H9 (cell line): ENCODE results near the gene FHIT. TPM values are rescaled to one million over a fixed set of nuclear protein-coding genes. Genes with fewer than 3 reads are reported as not detected.

Source experiments
- DNase-seq: peaks from one replicate; pipeline ENCODE4 v3.0.0-alpha.2; 2017
- H2AFZ ChIP-seq: one replicate; pipeline ENCODE4 v1.6.1; 2013; ENCODE audit warnings: mild to moderate bottlenecking, low read length, control low read depth, moderate library complexity
- H2AK5ac ChIP-seq: 2 replicates; pipeline ENCODE4 v1.6.1; 2013; ENCODE audit warnings: low read length, control low read depth, mixed read lengths; ENCODE audit not compliant: insufficient read length
- H2BK120ac ChIP-seq: one replicate; pipeline ENCODE4 v1.6.1; 2013; ENCODE audit warnings: low read depth, mild to moderate bottlenecking, low read length, control low read depth, inconsistent platforms; ENCODE audit not compliant: poor library complexity, severe bottlenecking
- H2BK12ac ChIP-seq: 2 replicates; pipeline ENCODE4 v1.6.1; 2013; ENCODE audit warnings: low read length, control low read depth, mixed read lengths, low read depth; ENCODE audit not compliant: insufficient read length
- H2BK15ac ChIP-seq: 2 replicates; pipeline ENCODE4 v1.6.1; 2013; ENCODE audit warnings: low read depth, low read length, control low read depth
- H2BK20ac ChIP-seq: one replicate; pipeline ENCODE4 v1.6.1; 2013; ENCODE audit warnings: low read depth, mild to moderate bottlenecking, low read length, control low read depth, inconsistent platforms; ENCODE audit not compliant: poor library complexity, severe bottlenecking
- H2BK5ac ChIP-seq: 2 replicates; pipeline ENCODE4 v1.6.1; 2013; ENCODE audit warnings: low read length, control low read depth, mixed read lengths; ENCODE audit not compliant: insufficient read length
- H3K14ac ChIP-seq: 2 replicates; pipeline ENCODE4 v1.6.1; 2013; ENCODE audit warnings: low read length, control low read depth; ENCODE audit not compliant: insufficient read depth
- H3K18ac ChIP-seq: 2 replicates; pipeline ENCODE4 v1.6.1; 2013; ENCODE audit warnings: low read depth, mild to moderate bottlenecking, mixed read lengths, low read length, control low read depth; ENCODE audit not compliant: insufficient read length
- H3K23ac ChIP-seq: 2 replicates; pipeline ENCODE4 v1.6.1; 2013; ENCODE audit warnings: low read length, control low read depth, mixed read lengths, low read depth; ENCODE audit not compliant: insufficient read length
- H3K23me2 ChIP-seq: 2 replicates; pipeline ENCODE4 v1.6.1; 2013; ENCODE audit warnings: low read depth, mild to moderate bottlenecking, mixed read lengths, low read length, control low read depth; ENCODE audit not compliant: insufficient read length, poor library complexity, severe bottlenecking
- H3K27ac ChIP-seq: 2 replicates; pipeline ENCODE4 v1.5.1; 2013; ENCODE audit warnings: low read length, control low read depth, mixed read lengths, low read depth; ENCODE audit not compliant: insufficient read length
- H3K27me3 ChIP-seq: 2 replicates; pipeline ENCODE4 v1.6.1; 2013; ENCODE audit warnings: low read length, control low read depth, inconsistent platforms; ENCODE audit not compliant: insufficient read depth
- H3K4ac ChIP-seq: 2 replicates; pipeline ENCODE4 v1.6.1; 2013; ENCODE audit warnings: low read depth, mild to moderate bottlenecking, control low read depth, inconsistent platforms, low read length, moderate library complexity
- H3K4me1 ChIP-seq: 2 replicates; pipeline ENCODE4 v1.6.1; 2013; ENCODE audit warnings: low read length, control low read depth, inconsistent platforms; ENCODE audit not compliant: insufficient read depth
- H3K4me2 ChIP-seq: 2 replicates; pipeline ENCODE4 v1.6.1; 2013; ENCODE audit warnings: low read length, control low read depth, mixed read lengths; ENCODE audit not compliant: insufficient read length, insufficient read depth
- H3K56ac ChIP-seq: 2 replicates; pipeline ENCODE4 v1.6.1; 2013; ENCODE audit warnings: low read depth, mild to moderate bottlenecking, mixed read lengths, low read length, control low read depth; ENCODE audit not compliant: insufficient read length
- H3K79me1 ChIP-seq: 2 replicates; pipeline ENCODE4 v1.6.1; 2013; ENCODE audit warnings: low read depth, mild to moderate bottlenecking, moderate library complexity, low read length, control low read depth, inconsistent platforms; ENCODE audit not compliant: insufficient read depth, poor library complexity, severe bottlenecking
- H3K79me2 ChIP-seq: 2 replicates; pipeline ENCODE4 v1.6.1; 2013; ENCODE audit warnings: low read length, control low read depth, inconsistent platforms; ENCODE audit not compliant: insufficient read depth
- H3K9ac ChIP-seq: 2 replicates; pipeline ENCODE4 v1.6.1; 2013; ENCODE audit warnings: low read length, control low read depth, mixed read lengths; ENCODE audit not compliant: insufficient read length; ENCODE audit errors: extremely low read depth
- H3K9me3 ChIP-seq: one replicate; pipeline ENCODE4 v1.6.1; 2013; ENCODE audit warnings: low read depth, low read length, inconsistent platforms; ENCODE audit not compliant: control insufficient read depth
- H3T11ph ChIP-seq: one replicate; pipeline ENCODE4 v1.6.1; 2013; ENCODE audit warnings: mild to moderate bottlenecking, low read length, control low read depth, inconsistent platforms
- H4K20me1 ChIP-seq: one replicate; pipeline ENCODE4 v1.6.1; 2013; ENCODE audit not compliant: control insufficient read depth, insufficient read length, insufficient read depth
- H4K5ac ChIP-seq: 2 replicates; pipeline ENCODE4 v1.6.1; 2013; ENCODE audit warnings: low read depth, mild to moderate bottlenecking, mixed read lengths, low read length, control low read depth; ENCODE audit not compliant: insufficient read length
- H4K8ac ChIP-seq: replicated peaks from 2 replicates; pipeline ENCODE4 v1.6.1; 2013; ENCODE audit warnings: low read length, control low read depth, mixed read lengths, low read depth; ENCODE audit not compliant: insufficient read length
- H4K91ac ChIP-seq: 2 replicates; pipeline ENCODE4 v1.6.1; 2013; ENCODE audit warnings: low read depth, mild to moderate bottlenecking, moderate library complexity, mixed read lengths, low read length, control low read depth; ENCODE audit not compliant: insufficient read length
- H3K27ac Mint-ChIP-seq, 3 experiments: 2 replicates in 2 of 3; 3 replicates in 1 of 3; pipeline ENCODE4 v1.8.0; 2020 to 2021; ENCODE audit warnings: mixed read lengths in 3 of 3, mild to moderate bottlenecking in 1 of 3, moderate library complexity in 1 of 3
- H3K27me3 Mint-ChIP-seq: 2 replicates; pipeline ENCODE4 v1.8.0; 2021; ENCODE audit warnings: low read depth, mild to moderate bottlenecking, moderate library complexity, mixed read lengths
- H3K36me3 Mint-ChIP-seq, 3 experiments: 2 replicates in 2 of 3; 3 replicates in 1 of 3; pipeline ENCODE4 v1.8.0; 2020 to 2021; ENCODE audit warnings: low read depth in 3 of 3, mixed read lengths in 3 of 3; ENCODE audit not compliant: insufficient read depth in 1 of 3
- H3K4me1 Mint-ChIP-seq, 2 experiments: 2 replicates each; pipeline ENCODE4 v1.8.0; 2020; ENCODE audit warnings: mixed read lengths in 2 of 2
- H3K4me3 Mint-ChIP-seq, 2 experiments: 2 replicates in 1 of 2; 3 replicates in 1 of 2; pipeline ENCODE4 v1.8.0; 2020 to 2021; ENCODE audit warnings: mild to moderate bottlenecking in 2 of 2, mixed read lengths in 2 of 2, moderate library complexity in 1 of 2
- H3K9me3 Mint-ChIP-seq, 2 experiments: 2 replicates in 1 of 2; 3 replicates in 1 of 2; pipeline ENCODE4 v1.8.0; 2020; ENCODE audit warnings: mild to moderate bottlenecking in 2 of 2, mixed read lengths in 2 of 2, moderate library complexity in 1 of 2
- WGBS: extraction: QIAGEN DNeasy Blood & Tissue Kit; methylation state at CpG from one replicate; pipeline ENCODE4 v1.1.7; 2013; ENCODE audit warnings: missing lambda C conversion rate, low lambda C conversion rate, mixed read lengths; ENCODE audit not compliant: insufficient read length; ENCODE audit errors: extremely low coverage; 5-methylcytosine and 5-hydroxymethylcytosine counted together
- total RNA-seq: library from RNA; stranded (reverse); gene quantifications from 2 replicates; pipeline ENCODE4 v1.2.1, GENCODE V29; 2021
- TF ChIP-seq, protein P1 (sequence below): fragments of 200-600 bp; sonication (generic); conservative IDR thresholded peaks from 3 replicates; pipeline ENCODE4 v1.8.0; 2021; ENCODE audit warnings: antibody characterized with exemption, mild to moderate bottlenecking

FHIT gene
- total RNA-seq, 1 experiment from 2014 or later = 3.0 TPM

DNA sequence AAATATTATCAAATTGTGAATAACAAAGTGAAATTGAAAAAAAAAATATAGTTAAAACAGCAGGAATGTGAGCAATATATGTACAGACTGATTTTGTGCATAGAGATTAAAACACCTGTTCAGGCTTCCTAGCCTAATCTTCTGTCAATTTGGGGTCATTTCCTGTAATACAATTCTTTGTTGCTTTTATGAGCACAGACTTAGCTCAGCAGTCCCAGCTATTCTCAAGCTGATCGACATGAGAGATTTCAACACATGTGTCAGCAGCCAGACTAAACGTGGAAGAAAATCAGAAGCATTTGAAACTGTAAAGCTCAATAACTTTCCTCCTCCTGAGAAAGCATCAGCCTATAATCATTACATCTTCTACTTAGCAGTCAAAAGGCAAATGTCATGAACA is 1.6 kb upstream of the FHIT start:
- H3K23ac ChIP-seq = no peak overlapping the region
- no peak overlapping the region for H3T11ph ChIP-seq
- no peak overlapping the region for H2BK120ac ChIP-seq
- H2BK5ac ChIP-seq = no peak overlapping the region
- Mint-ChIP-seq H3K27me3 (no peaks in the 10 kb centered on the region), H3K9me3 (no peaks in the 10 kb centered on the region), H3K36me3 (no peaks in the 10 kb centered on the region), H3K4me1 (peaks cover 13 to 17% of the 10 kb centered on the region in 2 experiments), H3K4me3 (no peak overlapping the region), H3K27ac (no peak overlapping the region; a peak in 1 of 7 replicates)
- WGBS = no CpG with 5 or more reads among the region's 2 CpGs
- no peaks in the 10 kb centered on the region for H3K79me2 ChIP-seq
- no peak overlapping the region for H4K91ac ChIP-seq
- no peaks in the 10 kb centered on the region for H4K20me1 ChIP-seq
- no peak overlapping the region for H4K5ac ChIP-seq
- no peak overlapping the region for H3K18ac ChIP-seq
- no peak overlapping the region for H3K27ac ChIP-seq
- H2BK12ac ChIP-seq = no peak overlapping the region
- peaks cover 7% of the 10 kb centered on the region for H3K23me2 ChIP-seq
- H2AK5ac ChIP-seq = no peak overlapping the region
- H2AFZ ChIP-seq = no peak overlapping the region
- TF ChIP-seq, protein P1, sequence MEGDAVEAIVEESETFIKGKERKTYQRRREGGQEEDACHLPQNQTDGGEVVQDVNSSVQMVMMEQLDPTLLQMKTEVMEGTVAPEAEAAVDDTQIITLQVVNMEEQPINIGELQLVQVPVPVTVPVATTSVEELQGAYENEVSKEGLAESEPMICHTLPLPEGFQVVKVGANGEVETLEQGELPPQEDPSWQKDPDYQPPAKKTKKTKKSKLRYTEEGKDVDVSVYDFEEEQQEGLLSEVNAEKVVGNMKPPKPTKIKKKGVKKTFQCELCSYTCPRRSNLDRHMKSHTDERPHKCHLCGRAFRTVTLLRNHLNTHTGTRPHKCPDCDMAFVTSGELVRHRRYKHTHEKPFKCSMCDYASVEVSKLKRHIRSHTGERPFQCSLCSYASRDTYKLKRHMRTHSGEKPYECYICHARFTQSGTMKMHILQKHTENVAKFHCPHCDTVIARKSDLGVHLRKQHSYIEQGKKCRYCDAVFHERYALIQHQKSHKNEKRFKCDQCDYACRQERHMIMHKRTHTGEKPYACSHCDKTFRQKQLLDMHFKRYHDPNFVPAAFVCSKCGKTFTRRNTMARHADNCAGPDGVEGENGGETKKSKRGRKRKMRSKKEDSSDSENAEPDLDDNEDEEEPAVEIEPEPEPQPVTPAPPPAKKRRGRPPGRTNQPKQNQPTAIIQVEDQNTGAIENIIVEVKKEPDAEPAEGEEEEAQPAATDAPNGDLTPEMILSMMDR = no peak
- H3K9ac ChIP-seq = no peak overlapping the region
- no peak overlapping the region for H3K4ac ChIP-seq
- no peaks in the 10 kb centered on the region for H3K79me1 ChIP-seq
- 0 out of 2 replicates have a peak, but pooled peaks cover 2% of the 10 kb centered on the region for H3K4me1 ChIP-seq
- H4K8ac ChIP-seq = no peak overlapping the region
- no peak overlapping the region for H3K14ac ChIP-seq
- no peak overlapping the region for H2BK15ac ChIP-seq
- H3K56ac ChIP-seq = no peak overlapping the region
- DNase-seq = no peak
- no peaks in the 10 kb centered on the region for H3K27me3 ChIP-seq
- H3K9me3 ChIP-seq = no peaks in the 10 kb centered on the region
- H3K4me2 ChIP-seq = no peak overlapping the region
- no peak overlapping the region for H2BK20ac ChIP-seq
